Measurements from ENCODE around the gene F8A2.
"Not testable (repeated sequence)": the region's sequence is repeated elsewhere in the genome, so short reads cannot be mapped to it uniquely, and the experiment has no call there.

F8A2 gene

GRCh38 chrX:155381843-155382528 is at the start of gene F8A2:
Gene F8A2 (plus strand): TSS chrX:155382095. CDS start chrX:155382115, 20 bp downstream.
- DNase-seq, result not testable (repeated sequence)

- no peak for DNase-seq
These were observed 48.3 kb upstream of the F8A2 start for GRCh38 chrX:155333544-155334100.

- no peak for DNase-seq
These were observed 47.2 kb upstream of the F8A2 start, which contains the start of gene CLIC2 for GRCh38 chrX:155334486-155335336. Gene CLIC2 (minus strand): TSS chrX:155334614. CDS start chrX:155334427, 187 bp downstream.

DNA sequence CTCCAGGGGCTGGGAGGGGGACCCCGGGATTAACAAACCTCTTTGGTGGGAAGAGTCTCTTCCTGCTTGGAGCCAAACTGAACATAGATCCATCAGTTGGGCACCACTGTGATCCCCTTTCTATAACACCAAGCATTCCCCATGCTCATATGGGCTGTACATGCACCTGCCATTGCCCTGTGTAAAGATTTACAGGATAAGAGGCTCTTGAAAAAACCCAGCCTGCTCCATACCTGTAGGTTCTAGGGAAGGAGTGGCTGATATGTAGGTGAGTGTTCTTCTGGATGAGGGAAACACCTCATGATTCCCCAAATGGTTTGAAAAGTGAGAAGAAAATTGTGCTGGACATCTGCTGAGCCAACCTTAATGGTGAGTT is 46.6 kb upstream of the F8A2 start:
- not testable (repeated sequence) for DNase-seq

DNA sequence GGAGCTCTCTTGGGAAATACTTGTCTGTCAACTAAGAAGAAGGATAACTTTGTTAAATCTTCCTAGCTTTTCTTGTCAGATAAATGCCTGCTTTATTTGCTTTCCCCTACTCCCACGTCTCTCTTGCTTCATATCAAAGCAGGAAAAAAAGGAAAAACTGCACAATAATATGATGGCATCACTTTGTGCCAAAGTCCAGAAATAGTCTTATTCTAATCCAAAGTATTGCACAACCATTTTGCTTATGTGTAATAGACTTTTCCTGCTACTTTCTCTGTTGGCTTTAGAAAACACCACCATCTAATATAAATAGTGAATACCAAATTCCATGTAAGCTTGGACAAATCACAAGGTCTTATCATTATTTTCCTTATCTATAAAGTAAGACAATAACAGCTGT is 36.2 kb upstream of the F8A2 start:
- not testable (repeated sequence) for DNase-seq

DNA sequence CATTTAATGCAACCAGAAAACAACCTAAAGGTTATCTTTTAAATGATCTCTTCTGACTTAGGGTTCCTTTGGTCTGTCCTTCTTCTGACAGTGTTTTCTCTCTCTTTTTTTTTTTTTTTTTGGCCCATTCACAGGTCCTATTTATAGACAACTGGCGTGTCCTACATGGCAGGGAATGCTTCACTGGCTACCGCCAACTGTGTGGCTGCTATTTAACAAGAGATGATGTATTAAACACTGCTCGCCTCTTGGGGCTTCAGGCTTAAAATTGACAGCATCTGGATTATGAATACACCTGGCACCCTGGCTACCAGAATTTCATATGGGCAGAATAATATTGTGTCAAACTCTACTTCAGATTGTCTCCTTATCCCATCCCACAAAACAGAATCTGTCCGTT is 32.4 kb upstream of the F8A2 start:
- DNase-seq, result not testable (repeated sequence)

- not testable (repeated sequence) for DNase-seq
These were observed 18.2 kb upstream of the F8A2 start for GRCh38 chrX:155363712-155364111.

DNA sequence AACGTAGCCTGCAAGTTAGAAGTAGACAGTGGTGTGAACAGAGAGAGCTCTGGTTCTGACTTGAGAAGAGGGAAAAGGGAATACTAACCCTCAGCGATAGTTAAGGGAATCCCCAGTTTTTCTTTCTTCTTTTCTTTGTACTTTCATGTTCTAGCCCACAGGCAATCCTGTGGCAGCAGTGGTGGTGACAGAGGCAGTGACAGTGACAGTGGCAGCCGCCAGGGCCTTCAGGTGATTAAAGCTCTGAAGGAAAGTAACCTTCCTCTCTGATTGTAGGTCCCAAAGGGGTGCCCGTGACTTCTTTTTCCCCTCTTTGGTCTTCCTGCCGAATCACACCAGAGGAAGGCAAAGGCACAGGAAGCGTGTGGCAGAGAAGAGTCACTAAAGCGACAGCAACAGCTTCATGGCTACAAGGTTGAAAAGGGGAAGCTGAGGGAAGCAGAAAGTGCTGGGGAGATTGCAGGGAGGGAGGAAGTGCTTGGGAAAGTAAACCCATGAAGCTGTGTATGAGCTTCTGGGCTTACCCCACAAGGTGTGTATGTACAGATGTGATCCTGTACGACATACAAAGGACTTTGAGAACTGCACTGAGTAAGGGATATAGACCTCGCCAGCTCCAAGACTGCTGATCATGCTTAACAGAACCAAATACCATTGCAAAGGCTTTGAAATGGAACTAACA is 8.0 kb upstream of the F8A2 start:
- DNase-seq, result not testable (repeated sequence)

GRCh38 chrX:155379802-155380201 is 2.1 kb upstream of the F8A2 start:
- DNase-seq, result not testable (repeated sequence)

GRCh38 chrX:155382529-155382967 is 653 bp downstream of the F8A2 start:
- not testable (repeated sequence) for DNase-seq

- DNase-seq, result no peak
These were observed 7.7 kb downstream of the F8A2 start for GRCh38 chrX:155389634-155390033.

GRCh38 chrX:155394747-155395276 is 12.9 kb downstream of the F8A2 start:
- not testable (repeated sequence) for DNase-seq

GRCh38 chrX:155406429-155406828 is 24.5 kb downstream of the F8A2 start:
- no peak for DNase-seq

DNA sequence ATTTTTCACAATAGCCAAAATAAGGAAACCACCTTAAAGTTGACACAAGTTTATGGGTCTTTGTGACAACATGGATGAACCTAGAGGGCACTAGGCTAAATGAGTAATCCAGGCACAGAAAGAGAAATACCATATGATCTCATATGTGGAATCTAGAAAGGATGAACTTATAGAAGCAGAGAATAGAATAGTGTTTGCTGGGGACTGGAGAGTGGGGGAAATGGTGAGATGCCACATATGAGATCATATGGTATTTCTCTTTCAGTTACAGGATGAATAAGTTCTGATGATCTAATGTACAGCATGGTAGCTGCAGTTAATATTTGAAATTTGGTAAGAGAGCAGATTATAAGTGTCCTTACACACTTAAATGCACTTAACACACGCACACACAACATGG is 35.9 kb downstream of the F8A2 start:
- no peak for DNase-seq

All from activated gamma-delta T cell treated with Interleukin-2 at 50 U/mL for 16 hours (primary cell).